HG03280 (cell line): ENCODE results near the gene MORN1.
"Not testable (repeated sequence)": the region's sequence is repeated elsewhere in the genome, so short reads cannot be mapped to it uniquely, and the experiment has no call there.

Experiments
- ATAC-seq: cut with Tn5 transposase; IDR thresholded peaks from one replicate; pipeline ENCODE4 v1.9.1; 2021; ENCODE audit warnings: mild to moderate bottlenecking, moderate library complexity; ENCODE audit not compliant: unreplicated experiment

MORN1 gene

GRCh38 chr1:2391041-2391930, at the start of gene MORN1, which contains the start of gene RER1:
Gene MORN1, minus strand, starts transcription at chr1:2391554. Its CDS starts 21 bp downstream, at chr1:2391533.
Gene RER1, plus strand, starts transcription at chr1:2391841. Its CDS starts 3,950 bp downstream, at chr1:2395791.
- ATAC-seq = peak; percentile 90

- not testable (repeated sequence) for ATAC-seq
Measured at GRCh38 chr1:2440346-2440745, 49.0 kb upstream of the MORN1 start.

- no peak for ATAC-seq
Measured at GRCh38 chr1:2439369-2439768, 48.0 kb upstream of the MORN1 start.

- no peak for ATAC-seq
Measured at GRCh38 chr1:2438641-2439040, 47.3 kb upstream of the MORN1 start.

GRCh38 chr1:2438038-2438437, 46.7 kb upstream of the MORN1 start:
- ATAC-seq = no peak

GRCh38 chr1:2437617-2438016, 46.3 kb upstream of the MORN1 start:
- ATAC-seq = no peak

- no peak for ATAC-seq
Measured at GRCh38 chr1:2436876-2437275, 45.5 kb upstream of the MORN1 start.

- no peak for ATAC-seq
Measured at GRCh38 chr1:2435746-2436355, 44.5 kb upstream of the MORN1 start.

GRCh38 chr1:2435091-2435490, 43.7 kb upstream of the MORN1 start:
- ATAC-seq = no peak

- no peak for ATAC-seq
Measured at GRCh38 chr1:2433936-2434655, 42.7 kb upstream of the MORN1 start.

- no peak for ATAC-seq
Measured at GRCh38 chr1:2433196-2433595, 41.8 kb upstream of the MORN1 start.

GRCh38 chr1:2432441-2432844, 41.1 kb upstream of the MORN1 start:
- no peak for ATAC-seq

GRCh38 chr1:2431518-2431917, 40.2 kb upstream of the MORN1 start:
- no peak for ATAC-seq

- ATAC-seq = no peak
Measured at GRCh38 chr1:2431103-2431502, 39.7 kb upstream of the MORN1 start.

GRCh38 chr1:2430592-2430973, 39.2 kb upstream of the MORN1 start:
- no peak for ATAC-seq

GRCh38 chr1:2429780-2430591, 38.6 kb upstream of the MORN1 start:
- no peak for ATAC-seq

- ATAC-seq = no peak
Measured at GRCh38 chr1:2428490-2428889, 37.1 kb upstream of the MORN1 start.

GRCh38 chr1:2427976-2428375, 36.6 kb upstream of the MORN1 start:
- no peak for ATAC-seq

- ATAC-seq = no peak
Measured at GRCh38 chr1:2427051-2427450, 35.7 kb upstream of the MORN1 start.

- no peak for ATAC-seq
Measured at GRCh38 chr1:2426540-2426939, 35.2 kb upstream of the MORN1 start.

GRCh38 chr1:2425892-2426291, 34.5 kb upstream of the MORN1 start:
- no peak for ATAC-seq
